Neural cell (in vitro differentiated cells): Measurements from ENCODE around the gene TMA7B. TPM values are rescaled to one million over a fixed set of nuclear protein-coding genes. Genes with fewer than 3 reads are reported as not detected.

Experiments
- H2AFZ ChIP-seq: fragments of 200-600, 300-800 bp; sonication (generic), shearing (Covaris generic); 2 replicates; pipeline ENCODE4 v1.6.0; 2014; ENCODE audit warnings: low read depth, mild to moderate bottlenecking, antibody characterized with exemption, low read length, moderate library complexity
- H3F3A ChIP-seq: fragments of 200-600 bp; shearing (Covaris generic); 2 replicates; pipeline ENCODE4 v1.6.1; 2016; ENCODE audit warnings: mild to moderate bottlenecking, moderate library complexity, mixed read lengths, antibody characterized with exemption, low read length; ENCODE audit not compliant: insufficient read depth, poor library complexity, severe bottlenecking
- H3K27ac ChIP-seq: fragments of 200-600, 300-800 bp; sonication (generic), shearing (Covaris generic); 2 replicates; pipeline ENCODE4 v1.5.1; 2014; ENCODE audit warnings: mild to moderate bottlenecking, low read length, moderate library complexity
- H3K27me3 ChIP-seq: fragments of 300-800, 200-600 bp; sonication (generic), shearing (Covaris generic); 2 replicates; pipeline ENCODE4 v1.6.0; 2014; ENCODE audit warnings: mild to moderate bottlenecking, low read depth, low read length, moderate library complexity; ENCODE audit not compliant: insufficient read depth
- H3K36me3 ChIP-seq: fragments of 300-800, 200-600 bp; sonication (generic), shearing (Covaris generic); 2 replicates; pipeline ENCODE4 v1.5.1; 2014; ENCODE audit warnings: mild to moderate bottlenecking, antibody characterized with exemption, low read length, moderate library complexity; ENCODE audit not compliant: insufficient read depth
- H3K4me2 ChIP-seq: fragments of 300-800, 200-600 bp; sonication (generic), shearing (Covaris generic); 2 replicates; pipeline ENCODE4 v1.6.0; 2014; ENCODE audit warnings: mild to moderate bottlenecking, low read length
- H3K4me3 ChIP-seq: fragments of 300-800, 200-600 bp; sonication (generic), shearing (Covaris generic); 2 replicates; pipeline ENCODE4 v1.5.1; 2014; ENCODE audit warnings: mild to moderate bottlenecking, low read length, moderate library complexity
- H3K79me2 ChIP-seq: fragments of 200-600 bp; shearing (Covaris generic); replicated peaks from 2 replicates; pipeline ENCODE4 v1.6.0; 2014; ENCODE audit warnings: mild to moderate bottlenecking, low read length, moderate library complexity; ENCODE audit not compliant: insufficient read depth
- H3K9ac ChIP-seq: fragments of 300-800, 200-600 bp; sonication (generic), shearing (Covaris generic); 2 replicates; pipeline ENCODE4 v1.6.1; 2016; ENCODE audit warnings: mild to moderate bottlenecking, low read length, mixed read lengths
- H3K9me2 ChIP-seq: fragments of 200-600 bp; shearing (Covaris generic); 2 replicates; pipeline ENCODE4 v1.6.1; 2016; ENCODE audit warnings: mild to moderate bottlenecking, low read length, mixed read lengths; ENCODE audit not compliant: insufficient read depth
- H3K9me3 ChIP-seq: fragments of 200-600, 300-800 bp; sonication (generic), shearing (Covaris generic); 2 replicates; pipeline ENCODE4 v1.6.1; 2016; ENCODE audit warnings: mild to moderate bottlenecking, mixed run types, low read length, moderate library complexity, mixed read lengths
- H4K20me1 ChIP-seq: fragments of 200-600 bp; shearing (Covaris generic); 2 replicates; pipeline ENCODE4 v1.6.1; 2016; ENCODE audit warnings: mild to moderate bottlenecking, mixed run types; ENCODE audit not compliant: insufficient read depth
- EP300 ChIP-seq: fragments of 450-650 bp; conservative IDR thresholded peaks from 2 replicates; pipeline ENCODE4 v1.6.1; 2014; ENCODE audit warnings: antibody characterized with exemption, mild to moderate bottlenecking, moderate library complexity; ENCODE audit not compliant: poor library complexity, severe bottlenecking
- EZH2 ChIP-seq: fragments of 200-600, 300-800 bp; shearing (Covaris generic), sonication (generic); IDR thresholded peaks from 2 replicates; pipeline ENCODE4 v1.6.1; 2014; ENCODE audit warnings: antibody characterized with exemption, low read length, borderline replicate concordance, mild to moderate bottlenecking; ENCODE audit not compliant: insufficient read depth, poor library complexity, severe bottlenecking
- MXI1 ChIP-seq: fragments of 450-650 bp; conservative IDR thresholded peaks from 2 replicates; pipeline ENCODE4 v1.6.1; 2014; ENCODE audit warnings: antibody characterized with exemption, mild to moderate bottlenecking; ENCODE audit not compliant: poor library complexity, severe bottlenecking
- POLR2AphosphoS5 ChIP-seq: IDR thresholded peaks from 2 replicates; pipeline ENCODE4 v1.6.1; 2012
- RAD21 ChIP-seq: fragments of 450-650 bp; conservative IDR thresholded peaks from 2 replicates; pipeline ENCODE4 v1.6.1; 2014; ENCODE audit warnings: antibody characterized with exemption, mild to moderate bottlenecking, moderate library complexity
- SMC3 ChIP-seq: fragments of 450-650 bp; conservative IDR thresholded peaks from 2 replicates; pipeline ENCODE4 v1.6.1; 2014; ENCODE audit warnings: antibody characterized with exemption, mild to moderate bottlenecking, moderate library complexity; ENCODE audit not compliant: poor library complexity
- TAF1 ChIP-seq: IDR thresholded peaks from 2 replicates; pipeline ENCODE4 v1.6.1; 2012; ENCODE audit warnings: low read depth
- polyA plus RNA-seq: library from polyadenylated mRNA; depleted of rRNA; stranded (reverse); fragments of >200 nt; gene quantifications from 2 replicates; pipeline ENCODE4 v1.2.3, GENCODE V29; 2014
- TF ChIP-seq, protein P1 (sequence below): IDR thresholded peaks from 2 replicates; pipeline ENCODE4 v1.6.1; 2012; ENCODE audit warnings: borderline replicate concordance
- TF ChIP-seq, protein P2 (sequence below): fragments of 450-650 bp; IDR thresholded peaks from 2 replicates; pipeline ENCODE4 v1.5.1; 2014; ENCODE audit warnings: antibody characterized with exemption, mild to moderate bottlenecking, moderate library complexity; ENCODE audit not compliant: poor library complexity, severe bottlenecking

Gene TMA7B
- polyA plus RNA-seq, 1 donor from 2014 or later, result not detected

DNA sequence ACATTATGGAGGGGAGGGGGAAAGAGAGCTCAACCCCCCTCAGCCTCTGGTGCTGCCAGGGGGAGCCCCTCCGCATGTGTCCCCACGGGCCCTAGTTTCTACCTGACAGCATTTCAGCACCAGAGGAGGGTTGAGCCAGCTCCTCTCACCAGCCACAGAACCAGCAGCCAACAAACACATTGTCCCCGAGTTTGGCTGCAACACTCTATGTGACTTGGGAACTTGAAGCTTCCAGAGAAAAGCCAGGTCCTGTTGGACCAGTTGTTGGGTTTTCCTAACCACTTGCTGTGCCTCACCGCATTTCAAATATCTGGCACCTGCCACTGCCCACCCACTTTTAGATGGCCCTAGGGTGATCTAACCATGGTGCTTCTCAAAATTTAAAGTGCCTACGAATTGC lies 13.5 kb downstream of the TMA7B start:
- Histone ChIP-seq H3F3A (no peaks in the 10 kb centered on the region), H3K36me3 (no peaks in the 10 kb centered on the region), H3K9me3 (no peaks in the 10 kb centered on the region), H3K27me3 (no peaks in the 10 kb centered on the region), H3K9me2 (no peaks in the 10 kb centered on the region), H3K79me2 (no peaks in the 10 kb centered on the region), H3K27ac (no peak overlapping the region), H2AFZ (no peak overlapping the region), H3K4me3 (no peak overlapping the region), H3K4me2 (no peak overlapping the region), H3K9ac (no peak overlapping the region), H4K20me1 (no peaks in the 10 kb centered on the region)
- TF ChIP-seq SMC3 (no peak), EZH2 (no peak), TAF1 (no peak), POLR2AphosphoS5 (no peak), EP300 (no peak), RAD21 (no peak), MXI1 (no peak)
- TF ChIP-seq, protein P1, sequence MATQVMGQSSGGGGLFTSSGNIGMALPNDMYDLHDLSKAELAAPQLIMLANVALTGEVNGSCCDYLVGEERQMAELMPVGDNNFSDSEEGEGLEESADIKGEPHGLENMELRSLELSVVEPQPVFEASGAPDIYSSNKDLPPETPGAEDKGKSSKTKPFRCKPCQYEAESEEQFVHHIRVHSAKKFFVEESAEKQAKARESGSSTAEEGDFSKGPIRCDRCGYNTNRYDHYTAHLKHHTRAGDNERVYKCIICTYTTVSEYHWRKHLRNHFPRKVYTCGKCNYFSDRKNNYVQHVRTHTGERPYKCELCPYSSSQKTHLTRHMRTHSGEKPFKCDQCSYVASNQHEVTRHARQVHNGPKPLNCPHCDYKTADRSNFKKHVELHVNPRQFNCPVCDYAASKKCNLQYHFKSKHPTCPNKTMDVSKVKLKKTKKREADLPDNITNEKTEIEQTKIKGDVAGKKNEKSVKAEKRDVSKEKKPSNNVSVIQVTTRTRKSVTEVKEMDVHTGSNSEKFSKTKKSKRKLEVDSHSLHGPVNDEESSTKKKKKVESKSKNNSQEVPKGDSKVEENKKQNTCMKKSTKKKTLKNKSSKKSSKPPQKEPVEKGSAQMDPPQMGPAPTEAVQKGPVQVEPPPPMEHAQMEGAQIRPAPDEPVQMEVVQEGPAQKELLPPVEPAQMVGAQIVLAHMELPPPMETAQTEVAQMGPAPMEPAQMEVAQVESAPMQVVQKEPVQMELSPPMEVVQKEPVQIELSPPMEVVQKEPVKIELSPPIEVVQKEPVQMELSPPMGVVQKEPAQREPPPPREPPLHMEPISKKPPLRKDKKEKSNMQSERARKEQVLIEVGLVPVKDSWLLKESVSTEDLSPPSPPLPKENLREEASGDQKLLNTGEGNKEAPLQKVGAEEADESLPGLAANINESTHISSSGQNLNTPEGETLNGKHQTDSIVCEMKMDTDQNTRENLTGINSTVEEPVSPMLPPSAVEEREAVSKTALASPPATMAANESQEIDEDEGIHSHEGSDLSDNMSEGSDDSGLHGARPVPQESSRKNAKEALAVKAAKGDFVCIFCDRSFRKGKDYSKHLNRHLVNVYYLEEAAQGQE, result no peak
- TF ChIP-seq, protein P2, sequence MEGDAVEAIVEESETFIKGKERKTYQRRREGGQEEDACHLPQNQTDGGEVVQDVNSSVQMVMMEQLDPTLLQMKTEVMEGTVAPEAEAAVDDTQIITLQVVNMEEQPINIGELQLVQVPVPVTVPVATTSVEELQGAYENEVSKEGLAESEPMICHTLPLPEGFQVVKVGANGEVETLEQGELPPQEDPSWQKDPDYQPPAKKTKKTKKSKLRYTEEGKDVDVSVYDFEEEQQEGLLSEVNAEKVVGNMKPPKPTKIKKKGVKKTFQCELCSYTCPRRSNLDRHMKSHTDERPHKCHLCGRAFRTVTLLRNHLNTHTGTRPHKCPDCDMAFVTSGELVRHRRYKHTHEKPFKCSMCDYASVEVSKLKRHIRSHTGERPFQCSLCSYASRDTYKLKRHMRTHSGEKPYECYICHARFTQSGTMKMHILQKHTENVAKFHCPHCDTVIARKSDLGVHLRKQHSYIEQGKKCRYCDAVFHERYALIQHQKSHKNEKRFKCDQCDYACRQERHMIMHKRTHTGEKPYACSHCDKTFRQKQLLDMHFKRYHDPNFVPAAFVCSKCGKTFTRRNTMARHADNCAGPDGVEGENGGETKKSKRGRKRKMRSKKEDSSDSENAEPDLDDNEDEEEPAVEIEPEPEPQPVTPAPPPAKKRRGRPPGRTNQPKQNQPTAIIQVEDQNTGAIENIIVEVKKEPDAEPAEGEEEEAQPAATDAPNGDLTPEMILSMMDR, result no peak

DNA sequence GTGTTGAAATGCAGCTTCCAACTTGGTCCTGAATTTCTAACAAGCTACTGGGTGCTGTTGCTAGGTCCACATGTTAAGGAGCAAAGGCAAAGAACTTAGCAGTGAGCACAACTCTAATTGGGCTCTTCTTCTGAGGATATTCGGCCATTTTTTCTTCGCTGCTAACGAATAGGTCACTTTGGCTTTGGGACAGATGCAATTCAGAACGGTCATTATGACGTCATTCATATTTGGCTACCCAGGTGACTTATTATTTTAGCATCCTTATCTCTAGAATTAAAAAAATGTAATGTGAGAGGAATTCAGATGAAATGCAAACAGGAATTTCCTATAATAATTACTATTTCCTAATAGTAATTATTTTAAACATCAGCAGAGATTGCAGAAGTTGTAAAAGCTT lies 13.9 kb downstream of the TMA7B start:
- TF ChIP-seq SMC3 (no peak), EP300 (no peak), RAD21 (no peak), EZH2 (no peak), MXI1 (no peak), POLR2AphosphoS5 (no peak), TAF1 (no peak)
- TF ChIP-seq, protein P2, result no peak
- TF ChIP-seq, protein P1, result no peak
- Histone ChIP-seq H3K36me3 (no peaks in the 10 kb centered on the region), H3K9me2 (no peaks in the 10 kb centered on the region), H3K27ac (no peak overlapping the region), H3F3A (no peaks in the 10 kb centered on the region), H3K27me3 (no peaks in the 10 kb centered on the region), H3K4me2 (no peak overlapping the region), H4K20me1 (no peaks in the 10 kb centered on the region), H3K9me3 (no peaks in the 10 kb centered on the region), H2AFZ (no peak overlapping the region), H3K79me2 (no peaks in the 10 kb centered on the region), H3K9ac (no peak overlapping the region), H3K4me3 (no peak overlapping the region)
